PC-9 (cell line): Measurements from ENCODE around the gene AKAIN1. TPM values are rescaled to one million over a fixed set of nuclear protein-coding genes. Genes with fewer than 3 reads are reported as not detected.

ENCODE experiments used
- BruUV-seq: library from RNA; stranded (reverse); fragments of 400-500 nt; replicated peaks from 2 replicates; lab custom pipeline; 2021; lab: Mats Ljungman, UMichigan
- CTCF ChIA-PET: fragments of 300-600 bp; sonication (Branson Sonifier 250); formaldehyde crosslinking; loops from one replicate; lab custom pipeline; 2022; ENCODE audit warnings: antibody characterized with exemption; lab: Charles Lee
- POLR2A ChIA-PET: fragments of 300-600 bp; sonication (Branson Sonifier 250); formaldehyde crosslinking; loops from one replicate; lab custom pipeline; 2022; ENCODE audit warnings: antibody characterized with exemption; ENCODE audit not compliant: unreplicated experiment; lab: Charles Lee
- DNase-seq, 2 experiments: peaks; one replicate each; pipeline versions ENCODE4 v3.0.0 to v3.0.0-alpha.2; 2015 to 2022; ENCODE audit warnings: mixed read lengths in 1 of 2
- H2AFZ ChIP-seq: fragments of 200-600 bp; sonication (generic); 2 replicates; pipeline ENCODE4 v1.8.1; 2017; ENCODE audit warnings: antibody characterized with exemption
- H3F3A ChIP-seq: fragments of 200-600 bp; sonication (generic); 2 replicates; pipeline ENCODE4 v1.8.1; 2017; ENCODE audit warnings: antibody characterized with exemption, mild to moderate bottlenecking, low read depth; ENCODE audit not compliant: insufficient read depth
- H3K27ac ChIP-seq: fragments of 200-600 bp; sonication (generic); 2 replicates; pipeline ENCODE4 v1.6.1; 2016; ENCODE audit warnings: mixed run types
- H3K27me3 ChIP-seq: fragments of 200-600 bp; sonication (generic); 2 replicates; pipeline ENCODE4 v1.6.1; 2016; ENCODE audit warnings: low read depth, mixed run types; ENCODE audit not compliant: insufficient read depth
- H3K36me3 ChIP-seq: fragments of 200-600 bp; sonication (generic); 2 replicates; pipeline ENCODE4 v1.6.1; 2016; ENCODE audit warnings: low read depth, mixed run types
- H3K4me1 ChIP-seq: fragments of 200-600 bp; sonication (generic); replicated peaks from 2 replicates; pipeline ENCODE4 v1.6.1; 2016; ENCODE audit warnings: mixed run types; ENCODE audit not compliant: insufficient read depth
- H3K4me2 ChIP-seq: fragments of 200-600 bp; sonication (generic); 2 replicates; pipeline ENCODE4 v1.6.1; 2017; ENCODE audit warnings: mixed run types
- H3K4me3 ChIP-seq: fragments of 200-600 bp; sonication (generic); 2 replicates; pipeline ENCODE4 v1.6.1; 2016; ENCODE audit warnings: mixed run types
- H3K79me2 ChIP-seq: fragments of 200-600 bp; sonication (generic); 2 replicates; pipeline ENCODE4 v1.6.1; 2017; ENCODE audit warnings: low read depth, mixed run types
- H3K9me2 ChIP-seq: fragments of 200-600 bp; sonication (generic); 2 replicates; pipeline ENCODE4 v1.8.1; 2017; ENCODE audit warnings: mild to moderate bottlenecking; ENCODE audit not compliant: insufficient read depth
- H3K9me3 ChIP-seq: fragments of 200-600 bp; sonication (generic); 2 replicates; pipeline ENCODE4 v1.8.1; 2016; ENCODE audit warnings: low read depth; ENCODE audit not compliant: insufficient read depth
- H4K20me1 ChIP-seq: fragments of 200-600 bp; sonication (generic); 2 replicates; pipeline ENCODE4 v1.8.1; 2017; ENCODE audit not compliant: insufficient read depth
- CTCF ChIP-seq: fragments of 200-600 bp; sonication (generic); conservative IDR thresholded peaks from 2 replicates; pipeline ENCODE4 v1.6.1; 2017; ENCODE audit warnings: mixed run types, antibody characterized with exemption, mild to moderate bottlenecking, moderate library complexity
- EZH2 ChIP-seq: fragments of 200-600 bp; sonication (generic); IDR thresholded peaks from 2 replicates; pipeline ENCODE4 v1.8.0; 2017; ENCODE audit warnings: antibody characterized with exemption, low read depth
- intact Hi-C: fragments of 100-400 bp; cut with micrococcal nuclease; formaldehyde crosslinking; loops from one replicate; pipeline ENCODE4 v1.10.0; 2022; ENCODE audit not compliant: unreplicated experiment
- total RNA-seq: library from RNA; stranded (reverse); gene quantifications from 2 replicates; pipeline ENCODE4 v1.2.3, GENCODE V29; 2021

AKAIN1 gene
- total RNA-seq, 1 experiment from 2014 or later, result not detected

GRCh38 chr18:5214583-5215351 is 17.7 kb upstream of the AKAIN1 start:
- Histone ChIP-seq H3K27me3 (peaks cover 11% of the 10 kb centered on the region; the same call in 1 of the 2 replicates), H3K79me2 (no peaks in the 10 kb centered on the region), H4K20me1 (no peaks in the 10 kb centered on the region), H3K27ac (no peak overlapping the region), H2AFZ (no peak overlapping the region), H3K4me3 (no peak overlapping the region), H3K4me1 (no peaks in the 10 kb centered on the region), H3F3A (no peaks in the 10 kb centered on the region), H3K9me3 (no peaks in the 10 kb centered on the region), H3K36me3 (no peaks in the 10 kb centered on the region), H3K9me2 (no peaks in the 10 kb centered on the region), H3K4me2 (no peak overlapping the region)
- BruUV-seq, result no TSS peak
- ChIA-PET CTCF (no interaction called here), POLR2A (no interaction called here)
- TF ChIP-seq EZH2 (no peak), CTCF (no peak)
- no peak for DNase-seq
- intact Hi-C loops, result no loop called here

- Histone ChIP-seq H3K4me2 (no peak overlapping the region), H3K9me2 (no peaks in the 10 kb centered on the region), H3K79me2 (no peaks in the 10 kb centered on the region), H2AFZ (no peak overlapping the region), H3F3A (no peaks in the 10 kb centered on the region), H3K36me3 (no peaks in the 10 kb centered on the region), H3K27ac (no peak overlapping the region), H3K4me1 (no peaks in the 10 kb centered on the region), H3K27me3 (peaks cover 14% of the 10 kb centered on the region), H3K9me3 (no peaks in the 10 kb centered on the region), H3K4me3 (no peak overlapping the region), H4K20me1 (no peaks in the 10 kb centered on the region)
- CTCF ChIA-PET, result no interaction called here
- DNase-seq, result no peak
- intact Hi-C loops, result no loop called here
- POLR2A ChIA-PET, result no interaction called here
- BruUV-seq, result no TSS peak
- TF ChIP-seq CTCF, result no peak
- TF ChIP-seq EZH2, result no peak
These were observed 10.6 kb upstream of the AKAIN1 start for GRCh38 chr18:5207471-5208150.

- POLR2A ChIA-PET, result no interaction called here
- no peak for DNase-seq
- no peaks in the 10 kb centered on the region for H3K36me3 ChIP-seq
- H3K9me2 ChIP-seq, result no peaks in the 10 kb centered on the region
- no peaks in the 10 kb centered on the region for H4K20me1 ChIP-seq
- TF ChIP-seq EZH2, result no peak
- no peak for TF ChIP-seq CTCF
- H3K4me1 ChIP-seq, result no peaks in the 10 kb centered on the region
- H3K27me3 ChIP-seq, result peaks cover 12% of the 10 kb centered on the region
- no peaks in the 10 kb centered on the region for H3K79me2 ChIP-seq
- no peak overlapping the region for H3K4me2 ChIP-seq
- no peaks in the 10 kb centered on the region for H3K9me3 ChIP-seq
- CTCF ChIA-PET, result no interaction called here
- BruUV-seq, result no TSS peak
- intact Hi-C loops, result no loop called here
- H3F3A ChIP-seq, result no peaks in the 10 kb centered on the region
- no peak overlapping the region for H3K27ac ChIP-seq
- H2AFZ ChIP-seq, result no peak overlapping the region
- no peak overlapping the region for H3K4me3 ChIP-seq
These were observed 1.3 kb upstream of the AKAIN1 start for GRCh38 chr18:5198311-5198710.
